GM19193 (cell line): ENCODE measurements around the gene MYT1.

Experiments used
- POLR2A ChIP-seq: IDR thresholded peaks from 4 replicates; pipeline ENCODE4 v1.6.1; 2011; ENCODE audit not compliant: insufficient read depth, insufficient read length; ENCODE audit errors: extremely low read depth

The MYT1 gene

GRCh38 chr20:64158346-64159285, 5.6 kb upstream of the MYT1 start:
- no peak for TF ChIP-seq POLR2A

- TF ChIP-seq POLR2A, result no peak
Observed at GRCh38 chr20:64159286-64159680, 5.0 kb upstream of the MYT1 start.

GRCh38 chr20:64159711-64160110, 4.5 kb upstream of the MYT1 start:
- TF ChIP-seq POLR2A, result no peak

- no peak for TF ChIP-seq POLR2A
Observed at GRCh38 chr20:64160118-64160517, 4.1 kb upstream of the MYT1 start.

GRCh38 chr20:64160526-64161355, 3.5 kb upstream of the MYT1 start:
- no peak for TF ChIP-seq POLR2A

GRCh38 chr20:64161356-64162238, 2.7 kb upstream of the MYT1 start:
- TF ChIP-seq POLR2A, result no peak

- TF ChIP-seq POLR2A, result no peak
Observed at GRCh38 chr20:64162239-64162910, 1.9 kb upstream of the MYT1 start.

GRCh38 chr20:64163776-64164122, 503 bp upstream of the MYT1 start:
- no peak for TF ChIP-seq POLR2A

GRCh38 chr20:64165866-64166600, 1.8 kb downstream of the MYT1 start:
- TF ChIP-seq POLR2A, result no peak

- TF ChIP-seq POLR2A, result no peak
Observed at GRCh38 chr20:64166721-64167615, 2.7 kb downstream of the MYT1 start.

GRCh38 chr20:64167676-64168075, 3.4 kb downstream of the MYT1 start:
- no peak for TF ChIP-seq POLR2A

GRCh38 chr20:64168381-64169090, 4.3 kb downstream of the MYT1 start:
- no peak for TF ChIP-seq POLR2A
